Skeletal muscle satellite cell (primary cell): Measurements from ENCODE around the gene PPP1R13B.
A peak's percentile ranks its signal among the peaks of the same experiment; 100 is the strongest.

Experiments
- H3K27me3 ChIP-seq: 2 replicates; pipeline ENCODE4 v1.7.0; 2013; ENCODE audit warnings: low read length; ENCODE audit not compliant: control insufficient read depth, insufficient read depth
- H3K36me3 ChIP-seq: 2 replicates; pipeline ENCODE4 v1.7.0; 2013; ENCODE audit warnings: mild to moderate bottlenecking, control low read depth, low read length; ENCODE audit not compliant: insufficient read depth
- H3K4me1 ChIP-seq: 2 replicates; pipeline ENCODE4 v1.7.0; 2013; ENCODE audit warnings: low read length; ENCODE audit not compliant: control insufficient read depth, insufficient read depth
- H3K4me2 ChIP-seq: 2 replicates; pipeline ENCODE4 v1.7.0; 2013; ENCODE audit warnings: mild to moderate bottlenecking, low read length
- H3K4me3 ChIP-seq: 2 replicates; pipeline ENCODE4 v1.7.0; 2013; ENCODE audit warnings: low read length
- H3K9ac ChIP-seq: 2 replicates; pipeline ENCODE4 v1.7.0; 2013; ENCODE audit warnings: mild to moderate bottlenecking, low read depth, low read length, moderate library complexity
- H3K9me3 ChIP-seq: replicated peaks from 2 replicates; pipeline ENCODE4 v1.7.0; 2013; ENCODE audit warnings: mild to moderate bottlenecking, control low read depth, low read length

PPP1R13B gene

DNA sequence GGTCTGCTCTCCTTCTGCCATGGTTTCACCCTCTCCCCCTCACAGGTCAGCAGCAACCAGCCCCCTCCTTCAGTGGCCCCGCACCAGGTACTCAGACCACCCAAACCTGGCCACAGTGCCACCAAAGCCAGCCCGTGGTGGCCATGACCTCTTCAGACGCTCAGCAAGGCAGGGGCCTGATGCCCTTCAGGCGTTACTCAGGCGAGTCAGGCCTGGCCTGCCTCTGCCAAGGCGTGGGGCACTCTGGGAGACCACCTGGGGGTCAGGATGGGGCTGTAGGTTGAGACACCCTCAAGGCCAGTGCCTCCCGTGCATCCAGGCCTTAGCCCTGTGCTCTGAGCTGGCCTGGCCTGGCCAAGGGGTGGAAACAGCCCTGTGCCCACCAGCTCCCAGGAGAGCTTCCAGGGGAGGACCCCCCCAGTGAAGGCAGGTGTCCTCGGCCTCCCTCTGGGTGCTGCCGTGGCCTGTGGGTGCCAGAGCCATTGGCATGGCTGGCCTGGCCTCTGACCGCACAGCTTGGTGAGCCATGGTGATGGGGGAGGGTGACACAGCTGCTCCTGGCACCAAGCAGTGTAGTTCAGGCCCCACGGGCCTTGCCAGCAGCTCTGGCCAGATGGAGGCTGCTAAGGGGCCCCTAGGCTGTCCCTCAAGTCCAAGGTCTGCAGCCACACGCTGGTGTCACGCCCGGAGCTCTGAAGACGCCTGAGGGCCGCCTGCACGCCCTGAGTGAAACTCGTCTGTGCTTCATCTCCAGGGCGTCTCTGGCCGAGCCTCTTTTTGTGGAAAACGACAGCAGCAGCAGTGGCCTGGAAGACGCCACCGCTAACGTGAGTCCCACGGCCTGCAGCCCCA is 147.2 kb downstream of the PPP1R13B start:
- no peaks in the 10 kb centered on the region for H3K27me3 ChIP-seq
- no peak overlapping the region for H3K9ac ChIP-seq
- H3K36me3 ChIP-seq, result peaks cover 80% of the 10 kb centered on the region
- no peaks in the 10 kb centered on the region for H3K9me3 ChIP-seq
- H3K4me2 ChIP-seq, result no peak overlapping the region
- H3K4me1 ChIP-seq, result peaks cover 35% of the 10 kb centered on the region
- H3K4me3 ChIP-seq, result no peak overlapping the region

DNA sequence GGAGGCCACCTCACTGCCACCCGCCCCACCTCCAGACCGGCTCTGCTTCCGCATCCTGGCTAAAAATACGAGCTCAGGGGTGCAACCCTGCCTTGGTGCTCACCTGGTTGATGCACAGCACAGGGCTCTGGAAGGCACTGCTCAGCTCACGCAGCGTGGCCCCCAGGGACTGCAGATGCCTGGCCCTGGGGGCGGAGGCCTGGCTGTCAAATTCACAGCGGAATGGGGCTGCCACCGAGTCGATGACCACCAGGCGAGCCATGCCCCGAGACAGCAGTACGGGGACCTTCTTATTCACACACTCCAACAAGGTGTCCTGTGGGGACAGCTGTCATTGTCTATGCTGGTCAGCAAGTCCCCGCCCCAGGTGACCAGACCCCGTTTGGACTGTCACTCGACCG is 148.1 kb downstream of the PPP1R13B start:
- Histone ChIP-seq H3K4me2 (no peak overlapping the region), H3K9me3 (no peaks in the 10 kb centered on the region), H3K4me1 (peaks cover 35% of the 10 kb centered on the region)

DNA sequence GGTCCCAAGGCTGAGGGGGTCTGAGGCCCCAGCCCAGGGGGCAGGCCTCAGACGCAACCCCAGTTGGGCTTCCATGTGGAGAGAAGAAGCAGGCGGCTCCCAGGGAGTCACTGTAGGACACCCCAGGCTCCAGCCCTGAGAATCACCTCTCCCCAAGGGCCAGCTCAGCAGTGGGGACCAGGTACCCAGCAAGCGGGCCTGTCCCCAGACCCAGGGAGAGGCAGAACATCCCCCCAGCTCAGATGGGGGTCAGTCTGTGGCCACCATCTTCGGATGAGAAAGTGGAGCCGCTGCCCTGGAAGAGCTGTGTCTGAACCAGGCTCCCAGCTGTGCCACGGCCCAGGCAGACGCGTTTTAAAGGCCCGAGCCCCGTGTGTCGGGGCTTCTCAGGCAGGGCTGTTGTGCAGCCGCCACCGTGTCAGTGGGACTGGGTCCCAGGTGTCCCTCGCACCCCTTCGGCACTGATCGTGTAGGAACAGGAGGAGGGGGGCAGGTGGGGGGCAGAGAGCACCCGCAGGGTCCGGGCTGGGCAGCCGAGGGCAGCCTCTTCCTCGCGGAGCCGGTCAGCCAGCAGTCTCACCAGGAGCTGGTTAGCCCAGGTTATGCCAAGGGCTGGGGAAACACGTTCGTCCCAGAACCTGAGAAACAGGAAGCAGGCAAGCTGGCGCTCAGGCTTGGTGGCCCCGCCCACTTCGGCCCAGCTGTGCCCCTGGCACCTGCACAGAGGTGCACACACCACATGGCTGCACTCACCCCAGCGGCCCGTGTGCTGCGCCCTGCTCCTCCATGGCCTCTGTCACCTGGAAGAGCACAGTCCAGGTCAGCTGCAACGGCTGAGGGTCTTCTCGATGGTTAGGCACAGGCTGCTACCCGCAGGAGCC is 148.8 kb downstream of the PPP1R13B start:
- Histone ChIP-seq H3K9me3 (no peaks in the 10 kb centered on the region), H3K4me2 (no peak overlapping the region), H3K27me3 (no peaks in the 10 kb centered on the region), H3K4me1 (peaks cover 35% of the 10 kb centered on the region), H3K9ac (no peak overlapping the region), H3K36me3 (peaks cover 82% of the 10 kb centered on the region), H3K4me3 (no peak overlapping the region)

More for the DNA sequence above, 148.1 kb downstream of the PPP1R13B start:
- no peak overlapping the region for H3K9ac ChIP-seq
- no peak overlapping the region for H3K4me3 ChIP-seq
- H3K36me3 ChIP-seq, result peaks cover 80% of the 10 kb centered on the region
- H3K27me3 ChIP-seq, result no peaks in the 10 kb centered on the region

DNA sequence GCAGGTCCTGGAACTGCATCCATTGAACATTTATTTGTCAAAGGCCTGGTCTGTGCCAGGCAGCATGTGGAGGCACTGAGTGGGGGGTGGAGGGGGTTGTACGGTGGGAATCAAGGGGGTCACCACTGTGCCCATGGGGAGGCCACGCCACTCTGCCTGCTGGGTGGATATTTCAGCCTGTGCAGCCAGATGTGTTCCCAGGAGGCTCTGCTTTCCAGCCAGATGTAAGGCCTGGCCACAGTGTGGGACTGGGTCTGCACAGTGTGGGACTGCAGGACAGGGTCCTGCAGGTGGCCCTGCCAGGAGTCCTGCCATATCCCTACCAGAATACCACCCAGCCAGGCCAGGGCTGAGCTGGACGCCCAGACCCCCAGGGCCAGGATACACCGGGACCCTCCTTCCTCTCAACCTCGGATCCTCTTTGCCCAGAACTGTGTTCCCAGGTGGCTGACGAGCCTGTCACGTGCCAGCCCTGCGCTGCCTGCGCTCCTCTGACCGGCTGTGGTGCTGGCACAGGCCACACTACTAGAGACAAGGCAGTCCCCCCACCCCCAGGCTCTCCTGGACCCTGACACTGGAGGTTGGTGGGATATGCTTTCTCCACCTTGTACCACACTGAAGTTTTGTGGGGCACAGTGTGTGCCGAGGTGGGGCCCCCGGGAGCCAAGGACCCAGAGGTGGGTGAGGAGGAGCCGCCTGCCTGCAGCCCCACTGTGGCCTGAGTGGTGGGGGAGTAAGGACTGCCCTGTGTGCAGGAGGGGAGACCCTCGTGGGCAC is 149.6 kb downstream of the PPP1R13B start:
- Histone ChIP-seq H3K9me3 (no peaks in the 10 kb centered on the region), H3K27me3 (no peaks in the 10 kb centered on the region), H3K4me1 (peaks cover 35% of the 10 kb centered on the region), H3K9ac (no peak overlapping the region), H3K4me3 (no peak overlapping the region), H3K36me3 (peaks cover 82% of the 10 kb centered on the region), H3K4me2 (no peak overlapping the region)

DNA sequence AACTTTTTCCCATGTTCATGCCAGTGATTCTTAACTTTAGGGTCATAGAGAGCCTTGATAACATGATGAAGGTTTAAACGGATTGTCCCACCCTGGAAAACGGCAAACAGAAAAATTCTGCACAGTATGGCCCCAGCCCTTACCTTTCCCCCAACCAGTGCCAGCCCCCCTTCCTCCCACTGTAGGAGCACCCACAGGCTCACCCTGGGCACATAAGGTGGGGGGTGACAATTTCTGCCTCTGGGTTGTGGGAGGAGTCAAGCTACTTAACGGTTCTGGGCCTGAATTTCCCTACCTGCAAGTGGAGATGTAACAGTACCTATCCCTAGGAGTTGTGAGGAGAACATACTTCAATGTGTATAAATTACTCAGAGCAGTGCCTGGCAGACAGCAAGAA is 150.2 kb downstream of the PPP1R13B start:
- Histone ChIP-seq H3K4me2 (no peak overlapping the region), H3K4me3 (no peak overlapping the region), H3K4me1 (peaks cover 35% of the 10 kb centered on the region), H3K36me3 (peaks cover 82% of the 10 kb centered on the region), H3K9me3 (no peaks in the 10 kb centered on the region), H3K9ac (no peak overlapping the region), H3K27me3 (no peaks in the 10 kb centered on the region)

DNA sequence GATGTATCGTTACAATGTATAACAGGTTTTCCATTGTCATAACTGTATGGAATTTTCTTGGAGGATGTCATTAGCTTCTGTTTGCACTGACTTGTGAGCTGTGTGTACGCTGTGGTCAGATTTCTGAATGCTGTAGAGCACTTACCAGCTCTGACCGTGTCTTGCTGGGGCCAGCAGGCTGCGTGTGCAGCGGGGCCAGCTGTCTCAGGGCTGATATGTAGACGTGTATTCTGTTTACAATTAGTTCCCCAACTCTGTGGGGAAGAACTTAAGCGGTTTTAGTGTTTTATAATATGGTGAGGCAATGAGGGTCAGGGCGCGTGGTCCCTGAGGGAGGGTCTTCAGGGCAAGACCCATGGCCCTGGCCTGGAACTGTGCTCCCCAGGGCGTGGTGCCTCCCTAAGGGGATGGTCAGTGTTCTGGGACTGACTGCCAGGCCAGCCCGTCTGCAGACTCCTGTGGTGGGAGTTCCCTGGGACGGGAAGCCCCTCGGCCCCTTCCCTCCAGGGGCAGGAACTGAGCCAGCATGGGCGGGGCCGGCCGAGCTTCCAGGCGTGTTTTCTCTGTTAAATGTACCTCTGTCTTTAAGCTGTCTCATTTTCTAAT is 150.8 kb downstream of the PPP1R13B start:
- Histone ChIP-seq H3K36me3 (peaks cover 79% of the 10 kb centered on the region), H3K4me1 (peaks cover 35% of the 10 kb centered on the region), H3K9me3 (no peaks in the 10 kb centered on the region), H3K4me3 (no peak overlapping the region), H3K9ac (no peak overlapping the region), H3K4me2 (peak overlapping the region; percentile 8), H3K27me3 (no peaks in the 10 kb centered on the region)

DNA sequence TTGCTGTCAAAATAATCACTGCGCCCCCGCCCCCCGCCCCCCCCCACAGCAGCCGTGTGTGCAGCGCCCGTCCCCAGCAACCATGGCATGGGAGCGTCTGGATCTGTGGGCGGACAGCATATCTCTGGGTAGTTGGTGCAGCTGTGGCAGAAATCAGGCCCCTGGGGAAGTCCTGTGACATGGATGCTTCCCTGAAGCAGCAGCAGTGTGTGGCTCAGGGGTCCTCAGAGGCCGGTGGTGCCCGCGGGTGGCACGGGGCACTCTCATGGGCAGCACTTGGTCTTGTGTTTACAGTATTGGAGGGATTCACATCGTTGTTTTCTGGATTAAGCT is 151.3 kb downstream of the PPP1R13B start:
- Histone ChIP-seq H3K9me3 (no peaks in the 10 kb centered on the region), H3K27me3 (no peaks in the 10 kb centered on the region), H3K4me2 (peak overlapping the region; percentile 8), H3K9ac (no peak overlapping the region), H3K36me3 (peaks cover 76% of the 10 kb centered on the region), H3K4me3 (no peak overlapping the region), H3K4me1 (peaks cover 35% of the 10 kb centered on the region)

DNA sequence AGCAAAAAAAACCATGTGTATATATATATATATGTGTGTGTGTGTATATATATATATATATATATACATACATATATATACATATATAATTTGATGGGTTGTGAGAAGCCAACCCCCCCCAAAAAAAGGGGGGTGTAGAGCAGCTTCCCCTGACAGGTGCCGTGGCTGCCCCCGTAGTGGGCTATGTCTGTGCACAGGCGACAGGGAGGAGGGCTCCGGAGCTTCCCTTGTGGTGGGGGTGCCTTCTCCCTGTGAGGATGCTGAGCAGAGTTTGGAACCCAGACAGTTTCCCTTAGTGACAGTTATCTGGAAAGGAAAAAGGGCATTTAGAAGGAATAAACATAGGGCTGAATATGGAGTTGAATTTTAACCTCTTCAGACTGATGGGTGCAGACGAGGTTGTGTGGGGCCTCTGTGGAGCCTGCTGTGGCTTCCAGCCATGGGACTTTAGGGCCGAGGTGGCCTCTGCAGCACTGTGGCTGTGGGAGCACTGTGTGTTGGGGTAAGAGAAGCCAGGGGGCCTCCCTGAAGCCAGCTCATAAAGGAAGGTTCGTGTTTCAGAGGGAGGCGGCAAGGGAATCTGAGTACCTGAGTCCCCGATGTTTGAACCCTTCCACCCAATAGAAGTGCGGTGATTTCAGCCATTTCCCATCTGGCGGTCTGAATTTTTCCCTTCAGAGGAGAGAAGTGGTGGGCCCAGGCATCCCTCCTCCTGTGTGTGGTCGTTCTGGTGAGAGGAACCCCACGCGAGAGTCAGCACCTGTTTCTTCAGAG is 151.9 kb downstream of the PPP1R13B start:
- Histone ChIP-seq H3K27me3 (no peaks in the 10 kb centered on the region), H3K4me2 (peak overlapping the region; percentile 42)

DNA sequence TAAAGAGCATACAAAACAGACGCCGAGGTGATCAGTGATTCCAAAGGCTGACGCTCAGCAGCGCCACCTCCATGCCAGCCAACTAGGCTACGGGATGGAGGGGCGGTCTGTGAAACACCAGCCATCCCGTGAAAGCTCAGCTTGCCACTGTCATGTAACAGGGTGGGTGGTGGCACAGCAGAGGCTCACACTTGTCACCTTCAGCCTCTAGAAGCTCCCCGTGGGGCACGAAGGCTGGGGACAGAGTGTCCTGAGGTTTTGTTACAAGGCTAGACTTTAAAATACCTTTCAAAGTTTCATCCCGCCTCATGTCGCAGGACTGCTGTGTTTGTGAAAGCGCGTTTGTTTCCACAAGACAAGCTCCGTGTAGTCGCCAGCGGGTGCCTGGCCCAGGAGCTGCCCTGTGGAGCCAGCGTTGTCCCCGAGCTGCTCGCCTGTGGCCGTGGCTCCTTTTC is 152.8 kb downstream of the PPP1R13B start:
- Histone ChIP-seq H3K4me3 (no peak overlapping the region), H3K27me3 (no peaks in the 10 kb centered on the region), H3K4me1 (peaks cover 21% of the 10 kb centered on the region), H3K9me3 (no peaks in the 10 kb centered on the region), H3K36me3 (peaks cover 72% of the 10 kb centered on the region), H3K4me2 (no peak overlapping the region), H3K9ac (no peak overlapping the region)

More for the DNA sequence above, 151.9 kb downstream of the PPP1R13B start:
- Histone ChIP-seq H3K9ac (no peak overlapping the region), H3K4me3 (no peak overlapping the region), H3K36me3 (peaks cover 76% of the 10 kb centered on the region), H3K9me3 (no peaks in the 10 kb centered on the region), H3K4me1 (peaks cover 30% of the 10 kb centered on the region)

DNA sequence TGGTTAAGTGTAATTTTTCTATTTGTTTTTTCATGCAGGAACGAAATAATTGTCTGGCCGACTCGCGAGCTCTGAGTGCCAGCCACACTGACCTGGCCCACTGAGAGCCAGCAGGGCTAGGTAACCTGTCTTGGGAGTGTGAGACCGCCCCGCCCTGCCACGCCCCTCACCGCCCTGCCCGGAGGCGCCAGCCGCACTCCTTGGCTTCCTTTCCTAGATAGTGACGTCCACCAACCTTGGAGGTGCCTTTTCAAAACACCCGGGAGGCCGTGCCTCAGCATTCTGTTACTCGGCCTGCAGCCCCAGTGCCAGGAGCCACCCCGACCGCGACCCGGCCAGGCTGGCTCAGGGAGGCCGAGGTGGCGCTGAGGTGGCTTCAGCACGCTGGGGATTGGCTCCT is 153.9 kb downstream of the PPP1R13B start:
- peaks cover 21% of the 10 kb centered on the region for H3K4me1 ChIP-seq
- H3K36me3 ChIP-seq, result peaks cover 73% of the 10 kb centered on the region

More for the DNA sequence above, 153.9 kb downstream of the PPP1R13B start:
- H3K9ac ChIP-seq, result no peak overlapping the region
- no peak overlapping the region for H3K4me3 ChIP-seq
- no peaks in the 10 kb centered on the region for H3K9me3 ChIP-seq
- no peaks in the 10 kb centered on the region for H3K27me3 ChIP-seq
- H3K4me2 ChIP-seq, result no peak overlapping the region
